ENCODE data around the gene UBE2R2. TPM values are rescaled to one million over a fixed set of nuclear protein-coding genes. Genes with fewer than 3 reads are reported as not detected.

Gene UBE2R2
- polyA plus RNA-seq, 3 donors: 30.5 to 50.1 (median 37.2) TPM

DNA sequence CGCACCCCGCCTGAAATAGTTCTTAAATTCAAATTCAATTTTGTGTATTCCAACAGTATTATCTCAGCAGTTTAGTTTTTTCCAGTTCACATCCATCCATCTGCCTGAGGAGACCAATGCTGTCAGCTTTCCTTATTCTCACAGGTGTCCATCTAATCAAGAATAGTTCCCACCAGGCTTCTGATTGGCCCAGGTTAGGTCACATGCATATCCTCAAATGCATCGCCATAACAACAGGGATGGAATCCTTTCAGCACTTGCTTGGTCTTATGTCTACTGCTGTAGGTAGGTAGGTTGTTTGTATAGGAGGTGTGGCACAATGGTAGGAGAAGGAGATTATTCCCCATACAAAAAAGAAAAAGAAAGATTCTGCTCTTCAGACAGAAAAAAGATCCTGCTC, 91.2 kb downstream of the UBE2R2 start:
- no peak overlapping the region for H3K27ac ChIP-seq (ENCODE audit: low read depth in 1 of 2, low read length in 2 of 2)
- Mint-ChIP-seq H3K27me3 (ENCODE audit: low read depth in 3 of 3) (no peaks in the 10 kb centered on the region), H3K9me3 (no peaks in the 10 kb centered on the region), H3K4me1 (no peaks in the 10 kb centered on the region), H3K27ac (peak overlapping the region in 1 of 7 donors; percentile 1), H3K4me3 (no peak overlapping the region), H3K36me3 (peaks cover 32 to 40% of the 10 kb centered on the region in 2 donors)
- H3K27me3 ChIP-seq (ENCODE audit: control insufficient read depth in 2 of 2, insufficient read depth in 2 of 2, low read length in 2 of 2): no peaks in the 10 kb centered on the region
- DNase-seq: no peak
- intact Hi-C loops (cut with micrococcal nuclease): no loop called here
- peaks cover 34 to 78% of the 10 kb centered on the region in 2 donors for H3K36me3 ChIP-seq (replicated peaks in 1 of 2; ENCODE audit: control insufficient read depth in 1 of 2, insufficient read depth in 2 of 2, low read length in 2 of 2)
- H3K9ac ChIP-seq (ENCODE audit: insufficient read depth, low read length, poor library complexity, severe bottlenecking): no peak overlapping the region
- H2AFZ ChIP-seq (ENCODE audit: insufficient read depth, low read depth, low read length, poor library complexity, severe bottlenecking): no peak overlapping the region
- no peaks in the 10 kb centered on the region for H3K4me1 ChIP-seq (ENCODE audit: control insufficient read depth in 1 of 2, insufficient read depth in 2 of 2, low read length in 2 of 2)
- no peak overlapping the region for H3K4me3 ChIP-seq (replicated peaks in 1 of 3; ENCODE audit: low read depth in 2 of 3, low read length in 3 of 3)
- peaks cover 100% of the 10 kb centered on the region for H4K20me1 ChIP-seq (ENCODE audit: insufficient read depth, low read length)
- no peaks in the 10 kb centered on the region for H3K9me3 ChIP-seq (replicated peaks in 1 of 2; ENCODE audit: control insufficient read depth in 1 of 2, insufficient read depth in 1 of 2, low read length in 2 of 2)
- H3K79me2 ChIP-seq (ENCODE audit: insufficient read depth, low read length): peaks cover 87% of the 10 kb centered on the region
- 100% methylated on average over 1 of the region's 3 CpGs for WGBS (ENCODE audit: insufficient coverage)
- no peak overlapping the region for H3K4me2 ChIP-seq (replicated peaks; ENCODE audit: extremely low read depth, low read length, poor library complexity, severe bottlenecking)
- TF ChIP-seq, protein P1, sequence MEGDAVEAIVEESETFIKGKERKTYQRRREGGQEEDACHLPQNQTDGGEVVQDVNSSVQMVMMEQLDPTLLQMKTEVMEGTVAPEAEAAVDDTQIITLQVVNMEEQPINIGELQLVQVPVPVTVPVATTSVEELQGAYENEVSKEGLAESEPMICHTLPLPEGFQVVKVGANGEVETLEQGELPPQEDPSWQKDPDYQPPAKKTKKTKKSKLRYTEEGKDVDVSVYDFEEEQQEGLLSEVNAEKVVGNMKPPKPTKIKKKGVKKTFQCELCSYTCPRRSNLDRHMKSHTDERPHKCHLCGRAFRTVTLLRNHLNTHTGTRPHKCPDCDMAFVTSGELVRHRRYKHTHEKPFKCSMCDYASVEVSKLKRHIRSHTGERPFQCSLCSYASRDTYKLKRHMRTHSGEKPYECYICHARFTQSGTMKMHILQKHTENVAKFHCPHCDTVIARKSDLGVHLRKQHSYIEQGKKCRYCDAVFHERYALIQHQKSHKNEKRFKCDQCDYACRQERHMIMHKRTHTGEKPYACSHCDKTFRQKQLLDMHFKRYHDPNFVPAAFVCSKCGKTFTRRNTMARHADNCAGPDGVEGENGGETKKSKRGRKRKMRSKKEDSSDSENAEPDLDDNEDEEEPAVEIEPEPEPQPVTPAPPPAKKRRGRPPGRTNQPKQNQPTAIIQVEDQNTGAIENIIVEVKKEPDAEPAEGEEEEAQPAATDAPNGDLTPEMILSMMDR (IDR thresholded peaks at IDR 0.05): no peak

DNA sequence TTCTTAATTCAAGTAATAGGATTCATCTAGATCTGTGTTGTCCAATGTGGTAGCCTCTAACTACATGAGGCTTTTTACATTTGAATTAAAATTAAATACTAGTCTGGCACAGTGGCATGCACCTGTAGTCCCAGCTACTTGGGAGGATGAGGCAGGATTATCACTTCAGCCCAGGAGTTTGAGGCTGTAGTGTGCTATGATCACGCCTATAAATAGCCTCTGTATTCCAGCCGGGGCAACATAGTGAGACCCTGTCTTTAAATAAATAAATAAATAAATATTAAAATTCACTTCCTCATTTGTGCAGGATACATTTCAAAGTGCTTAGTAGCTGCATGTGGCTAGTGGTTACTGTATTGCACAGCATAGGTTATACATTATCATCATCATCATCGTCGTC, 91.8 kb downstream of the UBE2R2 start:
- no peaks in the 10 kb centered on the region for H3K9me3 Mint-ChIP-seq
- H3K27me3 ChIP-seq (ENCODE audit: control insufficient read depth in 2 of 2, insufficient read depth in 2 of 2, low read length in 2 of 2): no peaks in the 10 kb centered on the region
- TF ChIP-seq, protein P1 (IDR thresholded peaks at IDR 0.05): no peak
- H3K4me2 ChIP-seq (replicated peaks; ENCODE audit: extremely low read depth, low read length, poor library complexity, severe bottlenecking): no peak overlapping the region
- H3K4me3 ChIP-seq (replicated peaks in 1 of 3; ENCODE audit: low read depth in 2 of 3, low read length in 3 of 3): no peak overlapping the region
- no peaks in the 10 kb centered on the region for H3K9me3 ChIP-seq (replicated peaks in 1 of 2; ENCODE audit: control insufficient read depth in 1 of 2, insufficient read depth in 1 of 2, low read length in 2 of 2)
- H2AFZ ChIP-seq (ENCODE audit: insufficient read depth, low read depth, low read length, poor library complexity, severe bottlenecking): no peak overlapping the region
- H3K4me1 Mint-ChIP-seq: no peaks in the 10 kb centered on the region
- no peak overlapping the region for H3K27ac ChIP-seq (ENCODE audit: low read depth in 1 of 2, low read length in 2 of 2)
- peaks cover 32 to 45% of the 10 kb centered on the region in 2 donors for H3K36me3 Mint-ChIP-seq
- no peak overlapping the region for H3K27ac Mint-ChIP-seq
- no peak for DNase-seq
- no peaks in the 10 kb centered on the region for H3K4me1 ChIP-seq (ENCODE audit: control insufficient read depth in 1 of 2, insufficient read depth in 2 of 2, low read length in 2 of 2)
- intact Hi-C loops (cut with micrococcal nuclease): no loop called here
- H3K36me3 ChIP-seq (replicated peaks in 1 of 2; ENCODE audit: control insufficient read depth in 1 of 2, insufficient read depth in 2 of 2, low read length in 2 of 2): peaks cover 34 to 78% of the 10 kb centered on the region in 2 donors
- peaks cover 81% of the 10 kb centered on the region for H3K79me2 ChIP-seq (ENCODE audit: insufficient read depth, low read length)
- no CpG with 5 or more reads among the region's 4 CpGs for WGBS (ENCODE audit: insufficient coverage)
- H3K9ac ChIP-seq (ENCODE audit: insufficient read depth, low read length, poor library complexity, severe bottlenecking): no peak overlapping the region
- no peaks in the 10 kb centered on the region for H3K27me3 Mint-ChIP-seq (ENCODE audit: low read depth in 3 of 3)
- peaks cover 100% of the 10 kb centered on the region for H4K20me1 ChIP-seq (ENCODE audit: insufficient read depth, low read length)
- no peak overlapping the region for H3K4me3 Mint-ChIP-seq

Measured in CD14-positive monocyte (primary cell).